GM13976 (cell line): Measurements from ENCODE around the gene FREM2.

Source experiments
- DNase-seq: peaks from one replicate; pipeline ENCODE4 v3.0.0; 2012; ENCODE audit warnings: low spot score
- in situ Hi-C: fragments of 300-500 bp; cut with MboI; formaldehyde crosslinking; loops from one replicate; pipeline ENCODE4 v1.12.0; 2022; ENCODE audit warnings: low sequenced_read_pairs, mixed read lengths, inconsistent platforms; ENCODE audit not compliant: unreplicated experiment
- TF ChIP-seq, protein P1 (sequence below): IDR thresholded peaks from 2 replicates; pipeline ENCODE4 v1.5.1; 2012; ENCODE audit warnings: borderline replicate concordance, mild to moderate bottlenecking; ENCODE audit not compliant: insufficient read depth; ENCODE audit errors: extremely low read depth, missing control alignments, control extremely low read depth

FREM2 gene

DNA sequence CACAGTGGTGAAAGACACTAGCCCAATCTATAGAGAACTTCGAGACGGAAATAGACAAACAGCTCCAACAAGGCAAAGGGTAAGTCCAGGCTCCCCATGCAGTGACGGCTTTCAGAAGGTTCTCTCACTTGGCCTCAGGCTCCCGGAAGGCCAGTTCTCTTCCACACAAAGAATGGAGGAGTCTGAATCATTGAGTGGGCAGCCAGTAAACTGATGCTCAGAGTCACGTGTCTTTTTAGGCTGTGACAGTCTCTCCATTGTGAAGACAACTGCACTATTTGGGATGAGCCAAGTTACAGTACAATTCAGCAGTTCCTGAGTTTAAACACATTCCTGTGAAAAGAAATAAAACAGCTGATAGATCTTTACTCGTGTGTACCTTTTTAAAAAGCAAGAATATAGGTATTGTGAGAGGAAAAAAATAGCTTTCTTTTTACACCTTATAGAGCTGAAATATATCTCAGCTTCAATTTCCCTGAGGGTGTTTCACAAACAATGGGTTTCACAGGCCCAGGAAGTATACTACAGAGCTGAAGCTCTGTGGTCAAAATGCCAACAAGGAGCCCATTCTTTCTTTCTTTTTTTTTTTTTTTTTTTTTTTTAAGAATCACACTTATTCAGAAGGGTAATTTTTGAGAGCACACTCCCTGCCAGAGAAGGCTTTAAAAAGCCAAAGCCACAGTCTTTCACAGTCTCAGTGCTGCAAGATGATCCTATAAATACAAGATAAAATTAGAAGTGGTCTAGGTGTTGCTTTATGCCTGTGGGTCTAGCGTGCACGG lies 135.1 kb downstream of the FREM2 start:
- DNase-seq = no peak
- in situ Hi-C loops = no loop called here
- TF ChIP-seq, protein P1, sequence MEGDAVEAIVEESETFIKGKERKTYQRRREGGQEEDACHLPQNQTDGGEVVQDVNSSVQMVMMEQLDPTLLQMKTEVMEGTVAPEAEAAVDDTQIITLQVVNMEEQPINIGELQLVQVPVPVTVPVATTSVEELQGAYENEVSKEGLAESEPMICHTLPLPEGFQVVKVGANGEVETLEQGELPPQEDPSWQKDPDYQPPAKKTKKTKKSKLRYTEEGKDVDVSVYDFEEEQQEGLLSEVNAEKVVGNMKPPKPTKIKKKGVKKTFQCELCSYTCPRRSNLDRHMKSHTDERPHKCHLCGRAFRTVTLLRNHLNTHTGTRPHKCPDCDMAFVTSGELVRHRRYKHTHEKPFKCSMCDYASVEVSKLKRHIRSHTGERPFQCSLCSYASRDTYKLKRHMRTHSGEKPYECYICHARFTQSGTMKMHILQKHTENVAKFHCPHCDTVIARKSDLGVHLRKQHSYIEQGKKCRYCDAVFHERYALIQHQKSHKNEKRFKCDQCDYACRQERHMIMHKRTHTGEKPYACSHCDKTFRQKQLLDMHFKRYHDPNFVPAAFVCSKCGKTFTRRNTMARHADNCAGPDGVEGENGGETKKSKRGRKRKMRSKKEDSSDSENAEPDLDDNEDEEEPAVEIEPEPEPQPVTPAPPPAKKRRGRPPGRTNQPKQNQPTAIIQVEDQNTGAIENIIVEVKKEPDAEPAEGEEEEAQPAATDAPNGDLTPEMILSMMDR = no peak

DNA sequence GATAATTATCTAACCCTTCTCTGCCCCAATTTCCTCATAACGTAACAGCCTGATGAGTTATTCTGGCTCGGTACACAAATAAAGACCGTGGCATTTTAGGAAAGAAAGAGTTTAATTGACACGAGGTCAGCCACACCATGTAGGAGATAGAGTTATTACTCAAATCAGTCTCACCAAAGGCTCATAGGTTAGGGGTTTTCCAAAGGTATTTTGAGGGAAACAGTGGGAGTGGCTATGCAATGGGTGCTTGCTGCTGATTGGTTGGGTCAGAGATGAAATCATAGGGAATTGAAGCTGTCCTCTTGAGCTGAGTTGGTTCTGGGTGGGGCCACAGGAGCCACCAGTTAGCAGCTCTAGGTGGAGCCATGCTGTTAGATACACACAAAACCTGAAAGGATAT lies 137.5 kb downstream of the FREM2 start:
- in situ Hi-C loops = no loop called here
- TF ChIP-seq, protein P1 = no peak
- DNase-seq = no peak

DNA sequence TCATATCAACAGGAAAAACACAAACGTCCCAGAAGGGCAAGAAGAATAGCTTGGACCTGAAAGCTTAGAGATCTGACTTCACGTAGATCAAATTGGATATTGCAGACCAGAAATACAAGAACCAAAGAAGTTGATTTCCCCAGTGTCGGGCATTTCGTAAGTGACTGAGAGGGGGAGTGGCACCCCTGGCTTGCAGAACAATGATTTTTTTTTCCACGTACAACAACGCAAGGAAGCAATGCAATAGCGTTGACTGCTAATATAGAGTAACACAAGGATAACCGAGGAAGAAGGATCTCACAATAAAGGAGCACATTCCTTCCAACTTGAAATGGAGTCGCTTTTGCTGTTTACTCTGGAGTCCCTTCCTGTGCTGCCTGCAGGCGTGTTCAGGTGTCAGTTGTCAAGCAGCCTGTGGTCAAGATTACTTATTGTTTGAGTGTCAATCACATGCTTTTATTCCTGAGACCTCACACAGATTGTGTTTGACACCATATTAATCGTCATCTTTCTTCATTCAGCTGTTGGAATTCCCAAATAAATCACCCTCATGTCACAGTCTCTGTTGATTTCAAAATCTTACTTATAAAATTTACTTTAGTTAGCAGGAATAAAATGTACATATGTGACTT lies 139.4 kb downstream of the FREM2 start:
- DNase-seq = no peak
- in situ Hi-C loops = no loop called here
- TF ChIP-seq, protein P1 = no peak

DNA sequence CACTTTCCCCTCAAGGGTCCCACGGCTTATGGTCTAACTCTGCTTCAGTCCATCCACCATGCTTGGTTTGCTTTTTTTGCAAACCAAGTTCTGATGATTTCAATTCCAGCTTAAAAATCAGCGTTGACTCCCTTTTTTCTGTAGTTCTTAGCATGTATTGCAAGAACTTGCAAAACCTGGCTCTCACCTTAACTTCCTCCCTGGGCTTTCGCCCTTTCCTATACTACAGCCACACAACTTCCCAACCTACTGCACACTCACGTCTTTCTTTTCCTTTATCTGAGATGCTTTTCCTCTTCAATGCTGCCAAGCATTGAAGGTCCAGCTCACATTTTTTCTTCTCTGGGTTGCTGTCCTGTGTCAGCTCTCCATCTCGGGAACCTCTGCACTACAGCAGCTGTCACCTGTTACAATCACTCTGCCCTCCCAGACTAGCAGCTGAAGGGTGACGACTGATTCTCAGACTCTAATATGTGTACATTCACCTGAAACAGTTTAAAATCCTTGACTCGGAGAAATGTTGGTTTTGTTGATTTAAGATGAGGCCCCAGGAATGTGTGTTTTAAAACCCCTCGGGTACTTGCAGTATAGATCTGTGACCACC lies 143.7 kb downstream of the FREM2 start:
- TF ChIP-seq, protein P1 = no peak
- in situ Hi-C loops = no loop called here
- DNase-seq = no peak

DNA sequence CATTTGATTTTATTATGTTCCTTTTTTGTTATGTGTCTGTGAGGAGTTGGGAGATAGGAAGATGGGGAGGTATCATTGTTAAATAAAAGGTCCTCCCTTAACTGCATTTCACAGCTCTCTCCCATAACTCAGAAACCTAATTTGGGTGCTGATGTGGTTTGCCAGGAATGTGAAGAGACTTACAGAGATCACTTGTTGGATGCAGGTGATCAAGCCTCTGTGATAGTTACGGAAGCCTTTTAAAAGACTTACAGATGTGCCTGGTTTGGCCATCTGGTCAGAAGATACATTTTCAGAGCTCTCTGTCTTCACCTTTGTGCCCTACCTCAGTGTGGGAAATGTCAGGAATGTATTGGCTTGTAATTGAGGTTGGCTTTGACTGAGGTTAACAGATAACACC lies 157.7 kb downstream of the FREM2 start:
- DNase-seq = no peak
- TF ChIP-seq, protein P1 = no peak
- in situ Hi-C loops = no loop called here

DNA sequence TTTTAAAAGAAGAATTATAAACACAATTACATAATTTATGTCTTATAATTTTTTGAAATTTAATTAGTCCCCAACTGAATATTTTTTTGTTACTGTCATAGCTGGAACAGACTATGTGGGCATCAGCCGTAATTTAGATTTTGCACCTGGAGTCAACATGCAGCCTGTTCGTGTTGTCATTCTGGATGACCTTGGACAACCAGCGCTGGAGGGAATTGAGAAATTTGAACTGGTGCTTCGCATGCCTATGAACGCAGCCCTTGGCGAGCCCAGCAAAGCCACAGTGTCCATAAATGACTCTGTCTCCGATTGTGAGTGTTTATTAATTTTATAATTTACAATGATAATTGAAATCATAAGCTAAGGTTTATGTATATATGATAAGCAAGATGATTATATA lies 161.5 kb downstream of the FREM2 start:
- no peak for DNase-seq
- in situ Hi-C loops = no loop called here
- TF ChIP-seq, protein P1 = no peak
